IMR-90 (cell line): ENCODE results near the gene ACACA.

Source experiments
- CTCF ChIP-seq: conservative IDR thresholded peaks from 2 replicates; pipeline ENCODE4 v1.5.1; 2012; ENCODE audit warnings: mild to moderate bottlenecking, low read depth, low read length, improper control_type of control experiment
- ELK1 ChIP-seq: fragments of 150-350 bp; IDR thresholded peaks from 2 replicates; pipeline ENCODE4 v1.6.1; 2016; ENCODE audit warnings: low read depth, mild to moderate bottlenecking, low read length, moderate library complexity, borderline replicate concordance
- MAFK ChIP-seq: IDR thresholded peaks from 2 replicates; pipeline ENCODE4 v1.6.1; 2012; ENCODE audit warnings: low read depth, low read length, improper control_type of control experiment
- POLR2A ChIP-seq: IDR thresholded peaks from 2 replicates; pipeline ENCODE4 v1.6.1; 2012; ENCODE audit warnings: mild to moderate bottlenecking, low read depth, low read length
- USF2 ChIP-seq: fragments of 150-350 bp; IDR thresholded peaks from 2 replicates; pipeline ENCODE4 v1.6.1; 2017; ENCODE audit warnings: mild to moderate bottlenecking, antibody characterized with exemption, low read length, low read depth

- TF ChIP-seq USF2 (no peak), CTCF (no peak), MAFK (no peak), ELK1 (no peak), POLR2A (no peak)
Measured at GRCh38 chr17:37276475-37276874, 130.2 kb downstream of the ACACA start.
